ENCODE results near the gene INPP5J. TPM values are rescaled to one million over a fixed set of nuclear protein-coding genes. Genes with fewer than 3 reads are reported as not detected.
A peak's percentile ranks its signal among the peaks of the same experiment; 100 is the strongest.

Gene INPP5J
- total and polyA plus RNA-seq, 5 donors from 2014 or later, result 0.47 TPM; not detected in 4

DNA sequence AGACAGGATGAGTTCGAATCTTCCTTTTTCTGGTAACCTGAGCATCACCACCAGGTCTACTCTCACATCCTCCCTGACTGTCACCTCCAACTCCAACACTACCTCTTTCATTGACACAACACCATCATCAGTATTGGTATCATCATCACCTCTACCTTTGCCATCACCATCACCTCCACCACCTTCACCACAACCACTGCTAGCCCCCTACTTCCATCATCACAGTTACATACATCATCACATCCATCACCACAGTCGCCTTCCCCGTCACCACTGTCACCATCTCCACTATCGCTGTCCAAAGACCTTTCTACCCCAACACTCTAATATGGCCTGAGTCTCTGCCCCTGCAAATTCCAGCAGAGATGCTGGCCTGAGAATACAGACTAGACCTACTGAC lies 1.4 kb upstream of the INPP5J start:
- peak overlapping the region in 1 of 3 donors; percentile 32 for H3K27ac Mint-ChIP-seq
- peaks cover 10% of the 10 kb centered on the region for H3K27me3 Mint-ChIP-seq

DNA sequence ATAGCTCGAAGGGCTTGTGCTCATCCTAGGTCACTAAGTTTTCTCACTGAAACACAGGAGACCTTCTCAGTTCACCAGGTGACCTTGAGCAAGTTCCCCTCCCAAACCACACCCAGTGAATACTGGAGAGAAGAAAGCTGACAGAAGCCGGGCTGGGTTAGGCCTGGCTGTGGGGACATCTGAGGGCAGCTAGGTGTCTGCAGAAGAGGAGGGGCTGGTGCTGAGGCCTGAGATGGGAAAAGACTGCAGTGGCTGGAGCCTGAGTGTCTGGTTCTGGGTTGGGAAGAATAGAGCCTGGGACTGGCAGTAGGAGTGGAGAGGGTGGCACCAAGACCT lies 602 bp upstream of the INPP5J start:
- DNase-seq, result no peak
- Mint-ChIP-seq H3K4me1 (peaks cover 0 to 7% (median 1%) of the 10 kb centered on the region in 4 donors), H3K4me3 (no peak overlapping the region), H3K27me3 (peaks cover 10% of the 10 kb centered on the region), H3K36me3 (no peaks in the 10 kb centered on the region), H3K9me3 (no peaks in the 10 kb centered on the region), H3K27ac (no peak overlapping the region)
- no peaks in the 10 kb centered on the region for H3K27me3 ChIP-seq (ENCODE audit: control insufficient read depth, insufficient read depth, low read length)
- H3K4me3 ChIP-seq (ENCODE audit: low read depth, low read length), result no peak overlapping the region
- no peak overlapping the region for H3K27ac ChIP-seq (ENCODE audit: insufficient read depth, low read length, poor library complexity, severe bottlenecking)
- no peaks in the 10 kb centered on the region for H3K36me3 ChIP-seq (ENCODE audit: control insufficient read depth, insufficient read depth, low read length)
- no peak for ATAC-seq (ENCODE audit: low read depth in 2 of 2)
- no peaks in the 10 kb centered on the region for H3K9me3 ChIP-seq (ENCODE audit: control insufficient read depth in 2 of 2, low read length in 2 of 2)
- H3K4me1 ChIP-seq (ENCODE audit: control insufficient read depth, insufficient read depth, low read length, poor library complexity, severe bottlenecking), result no peaks in the 10 kb centered on the region

More for the DNA sequence above, 1.4 kb upstream of the INPP5J start:
- DNase-seq (no peak), ATAC-seq (ENCODE audit: low read depth in 2 of 2) (no peak)
- Mint-ChIP-seq H3K9me3 (no peaks in the 10 kb centered on the region), H3K36me3 (no peaks in the 10 kb centered on the region), H3K4me1 (peaks cover 0 to 7% (median 1%) of the 10 kb centered on the region in 4 donors), H3K4me3 (no peak overlapping the region)
- H3K27ac ChIP-seq (ENCODE audit: insufficient read depth, low read length, poor library complexity, severe bottlenecking), result no peak overlapping the region
- no peak overlapping the region for H3K4me3 ChIP-seq (ENCODE audit: low read depth, low read length)
- H3K4me1 ChIP-seq (ENCODE audit: control insufficient read depth, insufficient read depth, low read length, poor library complexity, severe bottlenecking), result no peaks in the 10 kb centered on the region
- no peaks in the 10 kb centered on the region for H3K9me3 ChIP-seq (ENCODE audit: control insufficient read depth in 2 of 2, low read length in 2 of 2)
- no peaks in the 10 kb centered on the region for H3K36me3 ChIP-seq (ENCODE audit: control insufficient read depth, insufficient read depth, low read length)
- no peaks in the 10 kb centered on the region for H3K27me3 ChIP-seq (ENCODE audit: control insufficient read depth, insufficient read depth, low read length)

- no peaks in the 10 kb centered on the region for H3K36me3 Mint-ChIP-seq
- H3K4me3 Mint-ChIP-seq, result no peak overlapping the region
- peaks cover 10% of the 10 kb centered on the region for H3K27me3 Mint-ChIP-seq
- ATAC-seq (ENCODE audit: low read depth in 2 of 2) (no peak), DNase-seq (no peak)
- no peak overlapping the region for H3K27ac Mint-ChIP-seq
- no peaks in the 10 kb centered on the region for H3K9me3 Mint-ChIP-seq
- Histone ChIP-seq H3K27ac (ENCODE audit: insufficient read depth, low read length, poor library complexity, severe bottlenecking) (no peak overlapping the region), H3K4me1 (ENCODE audit: control insufficient read depth, insufficient read depth, low read length, poor library complexity, severe bottlenecking) (no peaks in the 10 kb centered on the region), H3K36me3 (ENCODE audit: control insufficient read depth, insufficient read depth, low read length) (no peaks in the 10 kb centered on the region), H3K27me3 (ENCODE audit: control insufficient read depth, insufficient read depth, low read length) (no peaks in the 10 kb centered on the region), H3K4me3 (ENCODE audit: low read depth, low read length) (no peak overlapping the region), H3K9me3 (ENCODE audit: control insufficient read depth in 2 of 2, low read length in 2 of 2) (no peaks in the 10 kb centered on the region)
- H3K4me1 Mint-ChIP-seq, result peaks cover 0 to 7% (median 2%) of the 10 kb centered on the region in 4 donors
Observed at GRCh38 chr22:31123292-31123602, 481 bp downstream of the INPP5J start.

DNA sequence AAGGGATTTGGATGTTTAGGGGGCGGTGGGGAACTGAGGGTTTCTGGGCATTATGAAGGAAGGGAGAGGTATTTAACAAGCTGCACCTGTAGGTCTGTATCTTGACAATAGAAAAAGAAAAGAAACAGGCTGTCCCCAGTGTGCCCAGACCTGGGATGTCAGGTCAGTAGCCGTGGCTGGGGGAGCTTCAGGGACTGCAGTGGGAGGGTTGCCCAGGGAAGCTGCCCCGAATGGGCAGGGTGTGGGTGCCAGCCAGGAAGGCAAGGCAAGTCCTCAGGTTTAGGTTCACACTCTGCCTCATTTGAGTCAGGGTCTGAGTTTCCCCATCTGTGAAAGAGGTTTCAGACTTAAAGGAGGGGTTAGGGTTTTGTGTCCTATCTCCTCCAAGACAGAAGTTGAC lies 1.5 kb downstream of the INPP5J start:
- Mint-ChIP-seq H3K4me3 (no peak overlapping the region), H3K36me3 (no peaks in the 10 kb centered on the region), H3K27ac (peak overlapping the region in 1 of 3 donors; percentile 36), H3K27me3 (peaks cover 10% of the 10 kb centered on the region), H3K4me1 (peaks cover 0 to 7% (median 2%) of the 10 kb centered on the region in 4 donors), H3K9me3 (no peaks in the 10 kb centered on the region)
- no peak for DNase-seq
- H3K4me1 ChIP-seq (ENCODE audit: control insufficient read depth, insufficient read depth, low read length, poor library complexity, severe bottlenecking), result no peaks in the 10 kb centered on the region
- no peaks in the 10 kb centered on the region for H3K9me3 ChIP-seq (ENCODE audit: control insufficient read depth in 2 of 2, low read length in 2 of 2)
- ATAC-seq (ENCODE audit: low read depth in 2 of 2), result no peak
- H3K27ac ChIP-seq (ENCODE audit: insufficient read depth, low read length, poor library complexity, severe bottlenecking), result no peak overlapping the region
- no peaks in the 10 kb centered on the region for H3K27me3 ChIP-seq (ENCODE audit: control insufficient read depth, insufficient read depth, low read length)
- no peak overlapping the region for H3K4me3 ChIP-seq (ENCODE audit: low read depth, low read length)
- no peaks in the 10 kb centered on the region for H3K36me3 ChIP-seq (ENCODE audit: control insufficient read depth, insufficient read depth, low read length)

GRCh38 chr22:31124811-31125465 lies 2.2 kb downstream of the INPP5J start:
- Histone ChIP-seq H3K4me1 (ENCODE audit: control insufficient read depth, insufficient read depth, low read length, poor library complexity, severe bottlenecking) (no peaks in the 10 kb centered on the region), H3K27ac (ENCODE audit: insufficient read depth, low read length, poor library complexity, severe bottlenecking) (no peak overlapping the region), H3K9me3 (ENCODE audit: control insufficient read depth in 2 of 2, low read length in 2 of 2) (no peaks in the 10 kb centered on the region), H3K4me3 (ENCODE audit: low read depth, low read length) (no peak overlapping the region), H3K27me3 (ENCODE audit: control insufficient read depth, insufficient read depth, low read length) (no peaks in the 10 kb centered on the region), H3K36me3 (ENCODE audit: control insufficient read depth, insufficient read depth, low read length) (no peaks in the 10 kb centered on the region)
- H3K27ac Mint-ChIP-seq, result no peak overlapping the region
- no peak for DNase-seq
- H3K4me3 Mint-ChIP-seq, result no peak overlapping the region
- no peak for ATAC-seq (ENCODE audit: low read depth in 2 of 2)
- no peaks in the 10 kb centered on the region for H3K9me3 Mint-ChIP-seq
- H3K4me1 Mint-ChIP-seq, result peaks cover 0 to 7% (median 2%) of the 10 kb centered on the region in 4 donors
- no peaks in the 10 kb centered on the region for H3K36me3 Mint-ChIP-seq
- peaks cover 10% of the 10 kb centered on the region for H3K27me3 Mint-ChIP-seq

DNA sequence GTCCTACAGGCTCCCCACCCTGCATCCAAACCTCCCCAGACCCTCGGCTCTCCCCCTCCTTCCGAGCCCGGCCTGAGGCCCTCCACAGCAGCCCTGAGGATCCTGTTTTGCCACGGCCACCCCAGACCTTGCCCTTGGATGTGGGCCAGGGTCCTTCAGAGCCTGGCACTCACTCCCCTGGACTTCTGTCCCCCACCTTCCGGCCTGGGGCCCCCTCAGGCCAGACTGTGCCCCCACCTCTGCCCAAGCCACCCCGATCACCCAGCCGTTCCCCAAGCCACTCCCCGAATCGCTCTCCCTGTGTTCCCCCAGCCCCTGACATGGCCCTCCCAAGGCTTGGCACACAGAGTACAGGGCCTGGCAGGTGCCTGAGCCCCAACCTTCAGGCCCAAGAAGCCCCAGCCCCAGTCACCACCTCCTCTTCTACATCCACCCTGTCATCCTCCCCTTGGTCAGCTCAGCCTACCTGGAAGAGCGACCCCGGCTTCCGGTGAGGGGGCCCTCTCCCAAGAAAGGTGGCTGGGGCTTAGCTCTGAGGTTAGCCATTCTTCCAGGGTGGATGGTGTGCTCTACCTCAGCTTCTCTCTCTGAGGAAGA lies 2.9 kb downstream of the INPP5J start:
- peaks cover 10% of the 10 kb centered on the region for H3K27me3 Mint-ChIP-seq
- H3K4me1 ChIP-seq (ENCODE audit: control insufficient read depth, insufficient read depth, low read length, poor library complexity, severe bottlenecking), result no peaks in the 10 kb centered on the region
- no peaks in the 10 kb centered on the region for H3K9me3 ChIP-seq (ENCODE audit: control insufficient read depth in 2 of 2, low read length in 2 of 2)
- no peak overlapping the region for H3K27ac ChIP-seq (ENCODE audit: insufficient read depth, low read length, poor library complexity, severe bottlenecking)
- no peak overlapping the region for H3K27ac Mint-ChIP-seq
- H3K4me3 ChIP-seq (ENCODE audit: low read depth, low read length), result no peak overlapping the region
- H3K36me3 Mint-ChIP-seq, result no peaks in the 10 kb centered on the region
- ATAC-seq (ENCODE audit: low read depth in 2 of 2), result no peak
- no peaks in the 10 kb centered on the region for H3K9me3 Mint-ChIP-seq
- H3K36me3 ChIP-seq (ENCODE audit: control insufficient read depth, insufficient read depth, low read length), result no peaks in the 10 kb centered on the region
- DNase-seq, result no peak
- H3K27me3 ChIP-seq (ENCODE audit: control insufficient read depth, insufficient read depth, low read length), result no peaks in the 10 kb centered on the region
- no peak overlapping the region for H3K4me3 Mint-ChIP-seq
- H3K4me1 Mint-ChIP-seq, result peaks cover 0 to 7% (median 2%) of the 10 kb centered on the region in 4 donors

DNA sequence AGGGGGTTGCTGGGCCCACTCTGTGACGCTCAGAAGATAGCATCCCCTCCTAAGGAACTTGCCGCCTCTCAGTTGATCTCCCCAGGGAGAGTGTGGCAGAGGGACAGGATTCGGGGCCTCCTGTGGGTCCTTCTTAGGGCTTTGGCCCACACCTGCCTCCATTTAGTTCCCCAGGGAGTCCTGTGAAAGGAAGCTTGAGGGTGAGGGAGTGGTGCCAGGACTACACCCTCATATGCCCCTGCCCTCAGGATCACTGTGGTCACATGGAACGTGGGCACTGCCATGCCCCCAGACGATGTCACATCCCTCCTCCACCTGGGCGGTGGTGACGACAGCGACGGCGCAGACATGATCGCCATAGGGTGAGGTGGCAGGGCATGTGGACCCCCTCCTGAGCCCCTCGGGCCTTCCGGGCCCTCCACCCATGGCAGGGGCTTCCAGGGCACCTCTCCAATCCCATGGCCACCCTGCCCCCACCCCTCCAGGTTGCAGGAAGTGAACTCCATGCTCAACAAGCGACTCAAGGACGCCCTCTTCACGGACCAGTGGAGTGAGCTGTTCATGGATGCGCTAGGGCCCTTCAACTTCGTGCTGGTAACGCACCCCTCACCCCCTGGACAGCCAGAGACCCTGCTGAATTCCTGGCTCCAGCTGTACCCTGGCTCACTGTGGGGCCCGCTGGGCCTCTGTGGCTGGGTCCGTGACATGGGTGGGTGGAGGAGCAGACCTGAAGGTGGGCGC lies 3.5 kb downstream of the INPP5J start:
- Mint-ChIP-seq H3K27me3 (peaks cover 10% of the 10 kb centered on the region), H3K4me1 (peaks cover 0 to 5% (median 2%) of the 10 kb centered on the region in 4 donors), H3K9me3 (no peaks in the 10 kb centered on the region), H3K4me3 (no peak overlapping the region), H3K36me3 (no peaks in the 10 kb centered on the region), H3K27ac (no peak overlapping the region)
- Histone ChIP-seq H3K36me3 (ENCODE audit: control insufficient read depth, insufficient read depth, low read length) (no peaks in the 10 kb centered on the region), H3K27me3 (ENCODE audit: control insufficient read depth, insufficient read depth, low read length) (no peaks in the 10 kb centered on the region), H3K4me1 (ENCODE audit: control insufficient read depth, insufficient read depth, low read length, poor library complexity, severe bottlenecking) (no peaks in the 10 kb centered on the region), H3K27ac (ENCODE audit: insufficient read depth, low read length, poor library complexity, severe bottlenecking) (no peak overlapping the region), H3K9me3 (ENCODE audit: control insufficient read depth in 2 of 2, low read length in 2 of 2) (no peaks in the 10 kb centered on the region), H3K4me3 (ENCODE audit: low read depth, low read length) (no peak overlapping the region)
- DNase-seq (no peak), ATAC-seq (ENCODE audit: low read depth in 2 of 2) (peak in 1 of 2 donors; percentile 12)

GRCh38 chr22:31126869-31127175 lies 4.1 kb downstream of the INPP5J start:
- no peak overlapping the region for H3K27ac Mint-ChIP-seq
- H3K27me3 ChIP-seq (ENCODE audit: control insufficient read depth, insufficient read depth, low read length), result no peaks in the 10 kb centered on the region
- H3K4me3 ChIP-seq (ENCODE audit: low read depth, low read length), result no peak overlapping the region
- H3K4me1 Mint-ChIP-seq, result peaks cover 0 to 5% (median 0%) of the 10 kb centered on the region in 4 donors
- H3K4me1 ChIP-seq (ENCODE audit: control insufficient read depth, insufficient read depth, low read length, poor library complexity, severe bottlenecking), result no peaks in the 10 kb centered on the region
- H3K27me3 Mint-ChIP-seq, result peaks cover 6% of the 10 kb centered on the region
- no peaks in the 10 kb centered on the region for H3K9me3 Mint-ChIP-seq
- DNase-seq (no peak), ATAC-seq (ENCODE audit: low read depth in 2 of 2) (no peak)
- H3K36me3 Mint-ChIP-seq, result no peaks in the 10 kb centered on the region
- H3K4me3 Mint-ChIP-seq, result no peak overlapping the region
- H3K9me3 ChIP-seq (ENCODE audit: control insufficient read depth in 2 of 2, low read length in 2 of 2), result no peaks in the 10 kb centered on the region
- H3K27ac ChIP-seq (ENCODE audit: insufficient read depth, low read length, poor library complexity, severe bottlenecking), result no peak overlapping the region
- H3K36me3 ChIP-seq (ENCODE audit: control insufficient read depth, insufficient read depth, low read length), result no peaks in the 10 kb centered on the region
